Fibroblast of mammary gland (primary cell): ENCODE data around the gene PIAS4.
"Not testable (repeated sequence)": the region's sequence is repeated elsewhere in the genome, so short reads cannot be mapped to it uniquely, and the experiment has no call there.

Experiments
- DNase-seq: peaks from one replicate; pipeline ENCODE4 v3.0.0-alpha.2; 2010; ENCODE audit warnings: low read depth
- H3K4me3 ChIP-seq: 2 replicates; pipeline ENCODE4 v1.5.1; 2011; ENCODE audit warnings: low read depth, mild to moderate bottlenecking, low read length, moderate library complexity; ENCODE audit not compliant: control insufficient read depth
- TF ChIP-seq, protein P1 (sequence below): conservative IDR thresholded peaks from 2 replicates; pipeline ENCODE4 v1.5.1; 2011; ENCODE audit warnings: low read depth, low read length, inconsistent platforms; ENCODE audit not compliant: control insufficient read depth, insufficient read depth

PIAS4 gene

GRCh38 chr19:3986260-3987041, 21.1 kb upstream of the PIAS4 start:
- DNase-seq: peak; percentile 81
- H3K4me3 ChIP-seq: peak overlapping the region; percentile 32
- TF ChIP-seq, protein P1, sequence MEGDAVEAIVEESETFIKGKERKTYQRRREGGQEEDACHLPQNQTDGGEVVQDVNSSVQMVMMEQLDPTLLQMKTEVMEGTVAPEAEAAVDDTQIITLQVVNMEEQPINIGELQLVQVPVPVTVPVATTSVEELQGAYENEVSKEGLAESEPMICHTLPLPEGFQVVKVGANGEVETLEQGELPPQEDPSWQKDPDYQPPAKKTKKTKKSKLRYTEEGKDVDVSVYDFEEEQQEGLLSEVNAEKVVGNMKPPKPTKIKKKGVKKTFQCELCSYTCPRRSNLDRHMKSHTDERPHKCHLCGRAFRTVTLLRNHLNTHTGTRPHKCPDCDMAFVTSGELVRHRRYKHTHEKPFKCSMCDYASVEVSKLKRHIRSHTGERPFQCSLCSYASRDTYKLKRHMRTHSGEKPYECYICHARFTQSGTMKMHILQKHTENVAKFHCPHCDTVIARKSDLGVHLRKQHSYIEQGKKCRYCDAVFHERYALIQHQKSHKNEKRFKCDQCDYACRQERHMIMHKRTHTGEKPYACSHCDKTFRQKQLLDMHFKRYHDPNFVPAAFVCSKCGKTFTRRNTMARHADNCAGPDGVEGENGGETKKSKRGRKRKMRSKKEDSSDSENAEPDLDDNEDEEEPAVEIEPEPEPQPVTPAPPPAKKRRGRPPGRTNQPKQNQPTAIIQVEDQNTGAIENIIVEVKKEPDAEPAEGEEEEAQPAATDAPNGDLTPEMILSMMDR: peak; percentile 60

- DNase-seq: peak; percentile 78
Observed at GRCh38 chr19:3987619-3988371, 19.7 kb upstream of the PIAS4 start.

DNA sequence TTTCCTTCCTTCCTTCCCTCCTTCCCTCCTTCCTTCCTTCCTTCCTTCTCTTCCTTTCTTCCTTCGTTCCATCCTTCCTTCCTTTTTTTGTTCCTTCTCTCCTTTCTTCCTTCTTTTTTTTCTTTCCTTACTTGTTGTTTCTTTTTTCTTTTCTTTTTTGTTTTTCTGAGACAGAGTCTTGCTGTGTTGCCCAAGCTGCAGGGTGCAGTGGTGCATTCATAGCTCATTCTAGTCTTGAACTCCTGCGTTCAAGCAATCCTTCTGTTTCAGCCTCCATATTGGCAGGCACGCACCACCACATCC, 16.8 kb upstream of the PIAS4 start:
- TF ChIP-seq, protein P1: no peak
- H3K4me3 ChIP-seq: no peak overlapping the region
- no peak for DNase-seq

More at GRCh38 chr19:3987619-3988371, 19.7 kb upstream of the PIAS4 start:
- TF ChIP-seq, protein P1: peak; percentile 82
- peak overlapping the region; percentile 27 for H3K4me3 ChIP-seq

DNA sequence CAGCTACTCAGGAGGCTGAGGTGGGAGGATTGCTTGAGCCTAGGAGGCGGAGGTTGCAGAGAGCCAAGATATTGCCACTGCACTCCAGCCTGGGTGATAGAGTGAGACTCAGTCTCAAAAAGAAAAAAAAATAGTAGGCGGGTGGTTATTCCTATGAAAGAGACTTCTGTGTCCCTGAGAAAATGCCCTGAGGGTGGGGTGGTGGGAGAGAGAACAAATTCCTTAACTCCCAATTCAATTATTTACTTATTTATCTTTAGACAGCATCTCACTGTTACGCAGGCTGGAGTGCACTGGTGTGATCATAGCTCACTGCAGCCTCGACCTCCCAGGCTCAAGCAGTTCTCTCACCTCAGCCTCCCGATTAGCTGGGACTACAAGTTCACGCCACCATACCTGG, 11.9 kb upstream of the PIAS4 start:
- H3K4me3 ChIP-seq: no peak overlapping the region
- TF ChIP-seq, protein P1: no peak
- no peak for DNase-seq

GRCh38 chr19:3998667-3999412, 8.7 kb upstream of the PIAS4 start:
- DNase-seq: not testable (repeated sequence)

DNA sequence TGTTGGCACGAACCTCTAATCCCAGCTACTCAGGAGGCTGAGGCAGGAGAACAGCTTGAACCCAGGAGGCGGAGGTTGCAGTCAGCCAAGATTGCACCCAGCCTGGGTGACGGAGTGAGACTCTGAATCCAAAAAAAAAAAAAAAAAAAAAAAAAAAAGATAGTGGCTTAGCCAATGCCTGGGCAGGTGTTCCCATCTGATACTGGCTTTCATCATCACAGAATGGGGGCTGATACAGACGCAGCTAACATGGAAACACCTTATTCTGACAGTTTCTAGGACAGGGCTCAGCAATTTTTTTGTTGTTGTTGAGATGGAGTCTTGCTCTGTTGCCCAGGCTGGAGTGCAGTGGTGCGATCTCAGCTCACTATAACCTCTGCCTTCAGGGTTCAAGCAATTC, 6.7 kb upstream of the PIAS4 start:
- not testable (repeated sequence) for H3K4me3 ChIP-seq, DNase-seq

More at GRCh38 chr19:3998667-3999412, 8.7 kb upstream of the PIAS4 start:
- H3K4me3 ChIP-seq: not testable (repeated sequence)

DNA sequence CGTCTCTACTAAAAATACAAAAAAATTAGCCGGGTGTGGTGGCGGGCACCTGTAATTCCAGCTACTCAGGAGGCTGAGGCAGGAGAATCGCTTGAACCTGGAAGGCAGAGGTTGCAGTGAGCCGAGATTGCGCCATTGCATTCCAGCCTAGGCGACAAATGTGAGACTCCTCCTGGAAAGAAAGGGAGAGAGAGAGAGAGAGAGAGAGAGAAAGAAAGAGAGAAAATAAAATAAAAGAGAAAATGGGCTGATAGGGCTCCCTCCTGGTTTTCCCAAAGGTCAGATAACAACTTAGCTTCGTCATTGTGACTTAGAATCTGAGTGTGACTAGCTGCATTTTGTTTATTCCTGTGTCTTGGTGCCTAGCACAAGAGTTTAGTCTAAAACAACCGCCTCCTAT, 2.1 kb upstream of the PIAS4 start:
- not testable (repeated sequence) for H3K4me3 ChIP-seq, DNase-seq
